H9 (cell line): ENCODE data around the gene SPINT2. TPM values are rescaled to one million over a fixed set of nuclear protein-coding genes. Genes with fewer than 3 reads are reported as not detected.

Source experiments
- DNase-seq: peaks from one replicate; pipeline ENCODE4 v3.0.0-alpha.2; 2017
- H2AFZ ChIP-seq: one replicate; pipeline ENCODE4 v1.6.1; 2013; ENCODE audit warnings: mild to moderate bottlenecking, low read length, control low read depth, moderate library complexity
- H2AK5ac ChIP-seq: 2 replicates; pipeline ENCODE4 v1.6.1; 2013; ENCODE audit warnings: low read length, control low read depth, mixed read lengths; ENCODE audit not compliant: insufficient read length
- H2BK120ac ChIP-seq: one replicate; pipeline ENCODE4 v1.6.1; 2013; ENCODE audit warnings: low read depth, mild to moderate bottlenecking, low read length, control low read depth, inconsistent platforms; ENCODE audit not compliant: poor library complexity, severe bottlenecking
- H2BK12ac ChIP-seq: 2 replicates; pipeline ENCODE4 v1.6.1; 2013; ENCODE audit warnings: low read length, control low read depth, mixed read lengths, low read depth; ENCODE audit not compliant: insufficient read length
- H2BK15ac ChIP-seq: 2 replicates; pipeline ENCODE4 v1.6.1; 2013; ENCODE audit warnings: low read depth, low read length, control low read depth
- H2BK20ac ChIP-seq: one replicate; pipeline ENCODE4 v1.6.1; 2013; ENCODE audit warnings: low read depth, mild to moderate bottlenecking, low read length, control low read depth, inconsistent platforms; ENCODE audit not compliant: poor library complexity, severe bottlenecking
- H2BK5ac ChIP-seq: 2 replicates; pipeline ENCODE4 v1.6.1; 2013; ENCODE audit warnings: low read length, control low read depth, mixed read lengths; ENCODE audit not compliant: insufficient read length
- H3K14ac ChIP-seq: 2 replicates; pipeline ENCODE4 v1.6.1; 2013; ENCODE audit warnings: low read length, control low read depth; ENCODE audit not compliant: insufficient read depth
- H3K18ac ChIP-seq: 2 replicates; pipeline ENCODE4 v1.6.1; 2013; ENCODE audit warnings: low read depth, mild to moderate bottlenecking, mixed read lengths, low read length, control low read depth; ENCODE audit not compliant: insufficient read length
- H3K23ac ChIP-seq: 2 replicates; pipeline ENCODE4 v1.6.1; 2013; ENCODE audit warnings: low read length, control low read depth, mixed read lengths, low read depth; ENCODE audit not compliant: insufficient read length
- H3K23me2 ChIP-seq: 2 replicates; pipeline ENCODE4 v1.6.1; 2013; ENCODE audit warnings: low read depth, mild to moderate bottlenecking, mixed read lengths, low read length, control low read depth; ENCODE audit not compliant: insufficient read length, poor library complexity, severe bottlenecking
- H3K27ac ChIP-seq: 2 replicates; pipeline ENCODE4 v1.5.1; 2013; ENCODE audit warnings: low read length, control low read depth, mixed read lengths, low read depth; ENCODE audit not compliant: insufficient read length
- H3K27me3 ChIP-seq: 2 replicates; pipeline ENCODE4 v1.6.1; 2013; ENCODE audit warnings: low read length, control low read depth, inconsistent platforms; ENCODE audit not compliant: insufficient read depth
- H3K4ac ChIP-seq: 2 replicates; pipeline ENCODE4 v1.6.1; 2013; ENCODE audit warnings: low read depth, mild to moderate bottlenecking, control low read depth, inconsistent platforms, low read length, moderate library complexity
- H3K4me1 ChIP-seq: 2 replicates; pipeline ENCODE4 v1.6.1; 2013; ENCODE audit warnings: low read length, control low read depth, inconsistent platforms; ENCODE audit not compliant: insufficient read depth
- H3K4me2 ChIP-seq: 2 replicates; pipeline ENCODE4 v1.6.1; 2013; ENCODE audit warnings: low read length, control low read depth, mixed read lengths; ENCODE audit not compliant: insufficient read length, insufficient read depth
- H3K56ac ChIP-seq: 2 replicates; pipeline ENCODE4 v1.6.1; 2013; ENCODE audit warnings: low read depth, mild to moderate bottlenecking, mixed read lengths, low read length, control low read depth; ENCODE audit not compliant: insufficient read length
- H3K79me1 ChIP-seq: 2 replicates; pipeline ENCODE4 v1.6.1; 2013; ENCODE audit warnings: low read depth, mild to moderate bottlenecking, moderate library complexity, low read length, control low read depth, inconsistent platforms; ENCODE audit not compliant: insufficient read depth, poor library complexity, severe bottlenecking
- H3K79me2 ChIP-seq: 2 replicates; pipeline ENCODE4 v1.6.1; 2013; ENCODE audit warnings: low read length, control low read depth, inconsistent platforms; ENCODE audit not compliant: insufficient read depth
- H3K9ac ChIP-seq: 2 replicates; pipeline ENCODE4 v1.6.1; 2013; ENCODE audit warnings: low read length, control low read depth, mixed read lengths; ENCODE audit not compliant: insufficient read length; ENCODE audit errors: extremely low read depth
- H3K9me3 ChIP-seq: one replicate; pipeline ENCODE4 v1.6.1; 2013; ENCODE audit warnings: low read depth, low read length, inconsistent platforms; ENCODE audit not compliant: control insufficient read depth
- H3T11ph ChIP-seq: one replicate; pipeline ENCODE4 v1.6.1; 2013; ENCODE audit warnings: mild to moderate bottlenecking, low read length, control low read depth, inconsistent platforms
- H4K20me1 ChIP-seq: one replicate; pipeline ENCODE4 v1.6.1; 2013; ENCODE audit not compliant: control insufficient read depth, insufficient read length, insufficient read depth
- H4K5ac ChIP-seq: 2 replicates; pipeline ENCODE4 v1.6.1; 2013; ENCODE audit warnings: low read depth, mild to moderate bottlenecking, mixed read lengths, low read length, control low read depth; ENCODE audit not compliant: insufficient read length
- H4K8ac ChIP-seq: replicated peaks from 2 replicates; pipeline ENCODE4 v1.6.1; 2013; ENCODE audit warnings: low read length, control low read depth, mixed read lengths, low read depth; ENCODE audit not compliant: insufficient read length
- H4K91ac ChIP-seq: 2 replicates; pipeline ENCODE4 v1.6.1; 2013; ENCODE audit warnings: low read depth, mild to moderate bottlenecking, moderate library complexity, mixed read lengths, low read length, control low read depth; ENCODE audit not compliant: insufficient read length
- H3K27ac Mint-ChIP-seq, 3 experiments: 2 replicates in 2 of 3; 3 replicates in 1 of 3; pipeline ENCODE4 v1.8.0; 2020 to 2021; ENCODE audit warnings: mixed read lengths in 3 of 3, mild to moderate bottlenecking in 1 of 3, moderate library complexity in 1 of 3
- H3K27me3 Mint-ChIP-seq: 2 replicates; pipeline ENCODE4 v1.8.0; 2021; ENCODE audit warnings: low read depth, mild to moderate bottlenecking, moderate library complexity, mixed read lengths
- H3K36me3 Mint-ChIP-seq, 3 experiments: 2 replicates in 2 of 3; 3 replicates in 1 of 3; pipeline ENCODE4 v1.8.0; 2020 to 2021; ENCODE audit warnings: low read depth in 3 of 3, mixed read lengths in 3 of 3; ENCODE audit not compliant: insufficient read depth in 1 of 3
- H3K4me1 Mint-ChIP-seq, 2 experiments: 2 replicates each; pipeline ENCODE4 v1.8.0; 2020; ENCODE audit warnings: mixed read lengths in 2 of 2
- H3K4me3 Mint-ChIP-seq, 2 experiments: 2 replicates in 1 of 2; 3 replicates in 1 of 2; pipeline ENCODE4 v1.8.0; 2020 to 2021; ENCODE audit warnings: mild to moderate bottlenecking in 2 of 2, mixed read lengths in 2 of 2, moderate library complexity in 1 of 2
- H3K9me3 Mint-ChIP-seq, 2 experiments: 2 replicates in 1 of 2; 3 replicates in 1 of 2; pipeline ENCODE4 v1.8.0; 2020; ENCODE audit warnings: mild to moderate bottlenecking in 2 of 2, mixed read lengths in 2 of 2, moderate library complexity in 1 of 2
- WGBS: extraction: QIAGEN DNeasy Blood & Tissue Kit; methylation state at CpG from one replicate; pipeline ENCODE4 v1.1.7; 2013; ENCODE audit warnings: missing lambda C conversion rate, low lambda C conversion rate, mixed read lengths; ENCODE audit not compliant: insufficient read length; ENCODE audit errors: extremely low coverage; 5-methylcytosine and 5-hydroxymethylcytosine counted together
- total RNA-seq: library from RNA; stranded (reverse); gene quantifications from 2 replicates; pipeline ENCODE4 v1.2.1, GENCODE V29; 2021
- TF ChIP-seq, protein P1 (sequence below): fragments of 200-600 bp; sonication (generic); conservative IDR thresholded peaks from 3 replicates; pipeline ENCODE4 v1.8.0; 2021; ENCODE audit warnings: antibody characterized with exemption, mild to moderate bottlenecking

Gene SPINT2
- total RNA-seq, 1 experiment from 2014 or later = 283 TPM

DNA sequence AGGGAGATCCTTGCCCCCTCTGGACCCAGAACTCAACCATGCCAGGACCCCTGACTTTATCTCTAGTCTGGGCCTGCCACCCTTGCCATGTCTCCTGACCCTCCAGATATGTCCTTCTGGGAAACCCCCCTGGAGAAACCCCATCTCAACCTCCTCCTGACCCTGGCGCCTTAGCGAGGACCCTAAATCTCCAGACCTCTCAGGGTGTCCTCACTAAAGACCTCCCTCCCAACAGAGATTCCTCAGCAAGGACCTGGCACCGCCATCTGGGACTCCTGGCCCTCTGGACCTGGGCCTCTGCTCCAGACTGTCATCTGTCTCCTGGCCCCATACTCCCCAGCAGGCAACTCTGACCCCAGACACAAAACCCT is 56.6 kb downstream of the SPINT2 start:
- no peak overlapping the region for H2BK12ac ChIP-seq
- no peak overlapping the region for H2AK5ac ChIP-seq
- DNase-seq = no peak
- Mint-ChIP-seq H3K27ac (no peak overlapping the region), H3K36me3 (peaks cover 0 to 8% (median 2%) of the 10 kb centered on the region in 3 experiments; a peak in 2 of 7 replicates), H3K9me3 (no peaks in the 10 kb centered on the region; a peak in 1 of 5 replicates), H3K27me3 (peaks cover 51% of the 10 kb centered on the region), H3K4me3 (peak overlapping the region; percentile 67 to 86; a peak in 2 of 5 replicates), H3K4me1 (peaks cover 11 to 26% of the 10 kb centered on the region in 2 experiments)
- H2AFZ ChIP-seq = no peak overlapping the region
- no peak overlapping the region for H2BK5ac ChIP-seq
- no peak overlapping the region for H4K5ac ChIP-seq
- no peaks in the 10 kb centered on the region for H3K79me2 ChIP-seq
- WGBS = no CpG with 5 or more reads among the region's 3 CpGs
- no peak overlapping the region for H3K14ac ChIP-seq
- no peak overlapping the region for H2BK20ac ChIP-seq
- no peaks in the 10 kb centered on the region for H3K9me3 ChIP-seq
- no peaks in the 10 kb centered on the region for H4K20me1 ChIP-seq
- H3K27ac ChIP-seq = no peak overlapping the region
- H3K23ac ChIP-seq = no peak overlapping the region
- no peak overlapping the region for H3K4ac ChIP-seq
- no peak overlapping the region for H3K56ac ChIP-seq
- peaks cover 9% of the 10 kb centered on the region; the same call in 1 of the 2 replicates for H3K27me3 ChIP-seq
- no peaks in the 10 kb centered on the region for H3K4me1 ChIP-seq
- no peak overlapping the region for H4K91ac ChIP-seq
- no peak overlapping the region for H2BK120ac ChIP-seq
- peaks cover 15% of the 10 kb centered on the region for H3K23me2 ChIP-seq
- H3T11ph ChIP-seq = no peak overlapping the region
- H3K9ac ChIP-seq = no peak overlapping the region
- TF ChIP-seq, protein P1, sequence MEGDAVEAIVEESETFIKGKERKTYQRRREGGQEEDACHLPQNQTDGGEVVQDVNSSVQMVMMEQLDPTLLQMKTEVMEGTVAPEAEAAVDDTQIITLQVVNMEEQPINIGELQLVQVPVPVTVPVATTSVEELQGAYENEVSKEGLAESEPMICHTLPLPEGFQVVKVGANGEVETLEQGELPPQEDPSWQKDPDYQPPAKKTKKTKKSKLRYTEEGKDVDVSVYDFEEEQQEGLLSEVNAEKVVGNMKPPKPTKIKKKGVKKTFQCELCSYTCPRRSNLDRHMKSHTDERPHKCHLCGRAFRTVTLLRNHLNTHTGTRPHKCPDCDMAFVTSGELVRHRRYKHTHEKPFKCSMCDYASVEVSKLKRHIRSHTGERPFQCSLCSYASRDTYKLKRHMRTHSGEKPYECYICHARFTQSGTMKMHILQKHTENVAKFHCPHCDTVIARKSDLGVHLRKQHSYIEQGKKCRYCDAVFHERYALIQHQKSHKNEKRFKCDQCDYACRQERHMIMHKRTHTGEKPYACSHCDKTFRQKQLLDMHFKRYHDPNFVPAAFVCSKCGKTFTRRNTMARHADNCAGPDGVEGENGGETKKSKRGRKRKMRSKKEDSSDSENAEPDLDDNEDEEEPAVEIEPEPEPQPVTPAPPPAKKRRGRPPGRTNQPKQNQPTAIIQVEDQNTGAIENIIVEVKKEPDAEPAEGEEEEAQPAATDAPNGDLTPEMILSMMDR = no peak
- no peaks in the 10 kb centered on the region for H3K79me1 ChIP-seq
- H3K4me2 ChIP-seq = no peak overlapping the region
- no peak overlapping the region for H2BK15ac ChIP-seq
- no peak overlapping the region for H4K8ac ChIP-seq
- H3K18ac ChIP-seq = no peak overlapping the region
